WI38 (cell line): ENCODE data around the gene MOCS1.

Source experiments
- H3K4me3 ChIP-seq: 2 replicates; pipeline ENCODE4 v1.5.1; 2011; ENCODE audit warnings: low read depth, mild to moderate bottlenecking, control low read depth, low read length
- TF ChIP-seq, protein P1 (sequence below): IDR thresholded peaks from 2 replicates; pipeline ENCODE4 v1.5.1; 2012; ENCODE audit warnings: low read depth, mild to moderate bottlenecking, control low read depth, low read length

The MOCS1 gene

GRCh38 chr6:39929733-39930461, 4.4 kb downstream of the MOCS1 start:
- no peak overlapping the region for H3K4me3 ChIP-seq

GRCh38 chr6:39929039-39929732, 5.1 kb downstream of the MOCS1 start:
- TF ChIP-seq, protein P1, sequence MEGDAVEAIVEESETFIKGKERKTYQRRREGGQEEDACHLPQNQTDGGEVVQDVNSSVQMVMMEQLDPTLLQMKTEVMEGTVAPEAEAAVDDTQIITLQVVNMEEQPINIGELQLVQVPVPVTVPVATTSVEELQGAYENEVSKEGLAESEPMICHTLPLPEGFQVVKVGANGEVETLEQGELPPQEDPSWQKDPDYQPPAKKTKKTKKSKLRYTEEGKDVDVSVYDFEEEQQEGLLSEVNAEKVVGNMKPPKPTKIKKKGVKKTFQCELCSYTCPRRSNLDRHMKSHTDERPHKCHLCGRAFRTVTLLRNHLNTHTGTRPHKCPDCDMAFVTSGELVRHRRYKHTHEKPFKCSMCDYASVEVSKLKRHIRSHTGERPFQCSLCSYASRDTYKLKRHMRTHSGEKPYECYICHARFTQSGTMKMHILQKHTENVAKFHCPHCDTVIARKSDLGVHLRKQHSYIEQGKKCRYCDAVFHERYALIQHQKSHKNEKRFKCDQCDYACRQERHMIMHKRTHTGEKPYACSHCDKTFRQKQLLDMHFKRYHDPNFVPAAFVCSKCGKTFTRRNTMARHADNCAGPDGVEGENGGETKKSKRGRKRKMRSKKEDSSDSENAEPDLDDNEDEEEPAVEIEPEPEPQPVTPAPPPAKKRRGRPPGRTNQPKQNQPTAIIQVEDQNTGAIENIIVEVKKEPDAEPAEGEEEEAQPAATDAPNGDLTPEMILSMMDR = no peak
- no peak overlapping the region for H3K4me3 ChIP-seq

More at GRCh38 chr6:39929733-39930461, 4.4 kb downstream of the MOCS1 start:
- TF ChIP-seq, protein P1 = no peak

GRCh38 chr6:39927159-39927558, 7.1 kb downstream of the MOCS1 start:
- TF ChIP-seq, protein P1 = no peak
- H3K4me3 ChIP-seq = no peak overlapping the region

DNA sequence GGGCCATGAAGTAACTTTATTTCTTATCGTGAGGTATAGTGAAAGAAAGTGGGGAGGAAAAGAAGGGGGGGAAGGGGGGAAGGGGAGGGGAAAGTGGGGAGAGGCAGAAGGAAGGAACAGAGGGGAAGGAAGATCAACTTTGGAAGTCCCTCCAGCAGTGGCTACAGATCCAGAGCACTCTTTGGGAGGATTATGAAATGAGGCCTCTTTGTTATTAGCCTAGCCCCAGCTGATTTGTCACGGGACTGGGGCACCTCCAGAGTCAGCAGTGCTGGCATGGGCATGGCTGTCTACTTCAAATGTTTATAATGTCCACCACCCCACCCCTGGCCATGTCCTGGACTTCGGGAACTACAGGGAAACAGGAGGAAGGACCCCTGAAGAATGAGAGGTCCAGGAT, 7.6 kb downstream of the MOCS1 start:
- H3K4me3 ChIP-seq = no peak overlapping the region
- TF ChIP-seq, protein P1 = no peak

GRCh38 chr6:39925931-39926290, 8.4 kb downstream of the MOCS1 start:
- TF ChIP-seq, protein P1 = no peak
- no peak overlapping the region for H3K4me3 ChIP-seq

GRCh38 chr6:39925191-39925930, 8.9 kb downstream of the MOCS1 start:
- no peak overlapping the region for H3K4me3 ChIP-seq
- TF ChIP-seq, protein P1 = no peak

DNA sequence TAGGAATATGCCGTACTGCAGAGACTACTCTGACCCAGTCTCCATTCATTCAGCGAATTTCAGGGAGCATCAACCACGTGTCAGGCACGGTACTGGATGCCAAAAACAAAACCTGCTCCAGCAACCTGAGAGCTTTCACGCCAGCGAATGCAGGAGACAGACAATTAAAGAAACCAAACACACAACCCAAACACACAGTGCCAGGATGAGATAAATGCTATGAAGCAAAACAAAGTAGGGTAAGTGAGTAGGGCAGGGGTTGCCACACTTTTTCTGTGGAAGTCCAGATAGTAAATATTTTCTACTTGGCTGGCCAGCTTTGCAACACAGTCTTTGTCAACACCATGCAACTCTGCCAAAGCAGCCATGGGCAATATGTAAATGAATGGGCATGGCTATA, 10.0 kb downstream of the MOCS1 start:
- no peak overlapping the region for H3K4me3 ChIP-seq
- TF ChIP-seq, protein P1 = no peak
